Adrenal gland (tissue), 12 donors: ENCODE data around the gene TOMM22. TPM values are rescaled to one million over a fixed set of nuclear protein-coding genes. Genes with fewer than 3 reads are reported as not detected.

ENCODE experiments used
- DNase-seq, 7 donors: peaks; one replicate each; pipeline ENCODE4 v3.0.0-alpha.2; 2019 to 2020
- H3K27ac ChIP-seq, 5 donors: fragments of 200-600 bp; sonication (generic) in 4 of 5; 1 replicate in 3 of 5; 2 replicates in 2 of 5; pipeline versions ENCODE4 v1.5.1 to v1.8.0; 2016 to 2020; ENCODE audit warnings: mild to moderate bottlenecking in 1 of 5
- H3K27me3 ChIP-seq: fragments of 200-600 bp; 2 replicates; pipeline ENCODE4 v1.8.0; 2021
- H3K36me3 ChIP-seq, 2 donors: fragments of 200-600 bp; replicated peaks in 1 of 2; 1 replicate in 1 of 2; 2 replicates in 1 of 2; pipeline versions ENCODE4 v1.5.1 to v1.8.0; 2018 to 2022
- H3K4me1 ChIP-seq, 2 donors: fragments of 200-600 bp; replicated peaks in 1 of 2; 1 replicate in 1 of 2; 2 replicates in 1 of 2; pipeline versions ENCODE4 v1.5.1 to v1.8.0; 2018 to 2021
- H3K4me3 ChIP-seq, 4 donors: fragments of 200-600 bp; sonication (generic) in 3 of 4; one replicate each; pipeline ENCODE4 v1.5.1; 2016 to 2018
- H3K9me3 ChIP-seq, 3 donors: fragments of 200-600 bp; sonication (generic) in 1 of 3; replicated peaks in 1 of 3; 1 replicate in 2 of 3; 2 replicates in 1 of 3; pipeline versions ENCODE4 v1.5.1 to v1.8.0; 2016 to 2021
- CTCF ChIP-seq, 6 experiments: fragments of 450-650 bp in 4 of 6; fragments of 200-600 bp in 2 of 6; sonication (generic) in 1 of 6; IDR thresholded peaks; 1 replicate in 5 of 6; 2 replicates in 1 of 6; pipeline versions ENCODE4 v1.5.1 to v1.8.0; 2016 to 2021; ENCODE audit warnings: antibody characterized with exemption in 6 of 6, mild to moderate bottlenecking in 2 of 6, moderate library complexity in 1 of 6
- POLR2A ChIP-seq, 2 donors: fragments of 450-650 bp; IDR thresholded peaks; one replicate each; pipeline ENCODE4 v1.6.1; 2017; ENCODE audit warnings: antibody characterized with exemption in 2 of 2, mild to moderate bottlenecking in 2 of 2, moderate library complexity in 1 of 2
- WGBS, 4 donors: extraction: QIAGEN DNeasy Blood & Tissue Kit in 2 of 4; methylation state at CpG; one replicate each; pipeline versions ENCODE4 v1.1.5 to v1.1.7; 2013 to 2017; 5-methylcytosine and 5-hydroxymethylcytosine counted together
- intact Hi-C, 2 donors: fragments of 100-400 bp; cut with DNase I; formaldehyde crosslinking; loops; one replicate each; pipeline versions ENCODE4 v1.14.1 to v1.15.0; 2022 to 2023
- polyA plus RNA-seq, 3 donors: library from polyadenylated mRNA; stranded (reverse); fragments of 200-250 nt in 2 of 3; fragments of 350-450 nt in 1 of 3; fragmentation: Illumina TruSeq in 1 of 3; extraction: RNeasy Lipid Tissue Mini Kit (QIAGEN cat#74804) in 1 of 3; gene quantifications; one replicate each; pipeline ENCODE4 v1.2.3, GENCODE V29; 2013 to 2014
- total RNA-seq, 9 donors: library from RNA; depleted of rRNA in 4 of 9; stranded (reverse); fragments of >200 nt in 4 of 9; fragments of 120-200 nt in 1 of 9; fragmentation: NEBNext Ultra II Directional in 1 of 9; extraction: Animal tissue kit (Norgen Biotek cat#: 25700) in 1 of 9; gene quantifications; one replicate each; pipeline versions ENCODE4 v1.1.0 to v1.2.4, GENCODE V29; 2013 to 2023
- donor health status: healthy with polysubstance abuse.
- donor health status: Bipolar disorder and iron deficiency.
- donor health status: DM: yes; HTN: yes; CAD: no.
- donor health status: DM: no; HTN: no; CAD: no.
- donor health status: DM: no; HTN: no; CAD: no.
- donor health status: DM: yes; HTN: yes; CAD: no.

Gene TOMM22
- total and polyA plus RNA-seq, 12 donors = 16.9 to 86.3 (median 55.3) TPM

GRCh38 chr22:38719196-38719595, 37.4 kb downstream of the TOMM22 start:
- H3K36me3 ChIP-seq = peaks cover 0 to 59% of the 10 kb centered on the region in 2 donors
- DNase-seq = peak in 1 of 7 donors; percentile 7
- peaks cover 0 to 18% of the 10 kb centered on the region in 2 donors for H3K4me1 ChIP-seq
- TF ChIP-seq POLR2A (IDR thresholded peaks at IDR 0.05) (no peak), CTCF (IDR thresholded peaks at IDR 0.05) (no peak)
- peak overlapping the region in 1 of 5 donors; percentile 35 for H3K27ac ChIP-seq
- H3K4me3 ChIP-seq = no peak overlapping the region
- no peaks in the 10 kb centered on the region for H3K27me3 ChIP-seq
- H3K9me3 ChIP-seq = no peaks in the 10 kb centered on the region
- intact Hi-C loops = no loop called here
- WGBS, 4 donors = 75 to 95% (median 82%) methylated on average over 4 to 6 of the region's 6 CpGs

- peaks cover 0 to 71% of the 10 kb centered on the region in 2 donors for H3K36me3 ChIP-seq
- intact Hi-C loops = no loop called here
- TF ChIP-seq CTCF (IDR thresholded peaks at IDR 0.05) (no peak), POLR2A (IDR thresholded peaks at IDR 0.05) (no peak)
- H3K27me3 ChIP-seq = no peaks in the 10 kb centered on the region
- WGBS, 4 donors = 88 to 91% (median 91%) methylated on average over 3 of the region's 3 CpGs
- H3K27ac ChIP-seq = no peak overlapping the region
- no peak overlapping the region for H3K4me3 ChIP-seq
- H3K9me3 ChIP-seq = no peaks in the 10 kb centered on the region
- peaks cover 0 to 12% of the 10 kb centered on the region in 2 donors for H3K4me1 ChIP-seq
- DNase-seq = no peak
Observed at GRCh38 chr22:38720350-38720749, 38.6 kb downstream of the TOMM22 start.

- peak in 1 of 7 donors; percentile 8 for DNase-seq
- Histone ChIP-seq H3K4me1 (peaks cover 0 to 10% of the 10 kb centered on the region in 2 donors), H3K4me3 (no peak overlapping the region), H3K9me3 (no peaks in the 10 kb centered on the region), H3K36me3 (peaks cover 0 to 74% of the 10 kb centered on the region in 2 donors), H3K27ac (no peak overlapping the region), H3K27me3 (no peaks in the 10 kb centered on the region)
- WGBS, 4 donors = 88 to 91% (median 90%) methylated on average over 7 of the region's 7 CpGs
- TF ChIP-seq POLR2A (IDR thresholded peaks at IDR 0.05) (no peak), CTCF (IDR thresholded peaks at IDR 0.05) (no peak)
- intact Hi-C loops = no loop called here
Observed at GRCh38 chr22:38721551-38721950, 39.8 kb downstream of the TOMM22 start.

DNA sequence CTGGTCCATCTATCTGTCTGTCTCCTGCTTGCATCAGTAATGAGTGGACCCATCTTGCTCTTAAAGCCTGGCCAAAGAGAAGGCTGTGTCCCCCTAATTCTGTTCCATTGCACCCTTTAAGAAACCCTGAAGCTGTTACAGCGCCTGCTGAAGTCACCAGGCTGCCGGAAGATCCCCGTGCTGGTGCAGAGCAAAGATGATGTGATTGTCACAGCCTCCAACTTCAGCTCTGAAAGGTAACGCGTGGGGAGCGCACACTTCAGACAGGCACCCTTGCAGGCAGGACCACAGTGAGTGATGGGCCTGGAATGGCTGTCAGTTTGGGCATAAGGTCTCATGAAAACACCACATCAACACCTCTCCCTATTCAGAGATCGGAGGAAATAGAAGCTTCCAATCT, 42.4 kb downstream of the TOMM22 start:
- TF ChIP-seq POLR2A (IDR thresholded peaks at IDR 0.05) = no peak
- DNase-seq = peak in 1 of 7 donors; percentile 7
- WGBS, 4 donors = 94 to 96% (median 96%) methylated on average over 7 of the region's 7 CpGs
- Histone ChIP-seq H3K9me3 (no peaks in the 10 kb centered on the region), H3K27ac (no peak overlapping the region), H3K4me1 (peaks cover 0 to 14% of the 10 kb centered on the region in 2 donors), H3K27me3 (no peaks in the 10 kb centered on the region), H3K4me3 (no peak overlapping the region), H3K36me3 (peaks cover 0 to 85% of the 10 kb centered on the region in 2 donors)
- intact Hi-C loops = no loop called here

- Histone ChIP-seq H3K36me3 (peaks cover 0 to 94% of the 10 kb centered on the region in 2 donors), H3K27me3 (no peaks in the 10 kb centered on the region), H3K27ac (no peak overlapping the region), H3K9me3 (no peaks in the 10 kb centered on the region), H3K4me3 (no peak overlapping the region), H3K4me1 (peaks cover 0 to 15% of the 10 kb centered on the region in 2 donors)
- intact Hi-C loops = no loop called here
- WGBS, 4 donors = 56 to 77% (median 63%) methylated on average over 3 of the region's 3 CpGs
- peak; percentile 10 to 38 (median 31) for TF ChIP-seq CTCF (IDR thresholded peaks at IDR 0.05)
- TF ChIP-seq POLR2A (IDR thresholded peaks at IDR 0.05) = no peak
- peak in 2 of 7 donors; percentile 29 to 53 for DNase-seq
Observed at GRCh38 chr22:38724926-38725571, 43.3 kb downstream of the TOMM22 start.
